ENCODE results near the gene DNAH17. TPM values are rescaled to one million over a fixed set of nuclear protein-coding genes. Genes with fewer than 3 reads are reported as not detected.

The DNAH17 gene
- total RNA-seq, 2 donors from 2014 or later, result 0.13 to 0.64 TPM

GRCh38 chr17:78479369-78479768, 97.8 kb downstream of the DNAH17 start:
- no peaks in the 10 kb centered on the region for H3K27me3 ChIP-seq (ENCODE audit: control insufficient read depth, insufficient read depth, low read length, poor library complexity, severe bottlenecking)
- TF ChIP-seq CTCF (conservative IDR thresholded peaks at IDR 0.05), result no peak
- no peaks in the 10 kb centered on the region for H3K36me3 ChIP-seq (ENCODE audit: control insufficient read depth, insufficient read depth, low read length)
- H3K4me3 ChIP-seq (ENCODE audit: low read length), result no peak overlapping the region
- Mint-ChIP-seq H3K27me3 (ENCODE audit: insufficient read depth) (peaks cover 4% of the 10 kb centered on the region), H3K9me3 (no peaks in the 10 kb centered on the region), H3K4me3 (no peak overlapping the region), H3K4me1 (peaks cover 4% of the 10 kb centered on the region), H3K36me3 (ENCODE audit: low read depth) (no peaks in the 10 kb centered on the region), H3K27ac (no peak overlapping the region)
- no peak overlapping the region for H3K27ac ChIP-seq (ENCODE audit: low read depth, low read length)
- no peak overlapping the region for H3K9ac ChIP-seq (ENCODE audit: extremely low read depth, low read length, poor library complexity, severe bottlenecking)
- H3K4me1 ChIP-seq (ENCODE audit: control insufficient read depth, insufficient read depth, low read length), result no peaks in the 10 kb centered on the region
- no peak for DNase-seq
- no peaks in the 10 kb centered on the region for H3K9me3 ChIP-seq (ENCODE audit: control insufficient read depth, low read length)
- WGBS, 2 experiments (ENCODE audit: insufficient coverage in 1 of 2, insufficient read length in 1 of 2), result 83 to 95% methylated on average over 5 to 11 of the region's 11 CpGs

GRCh38 chr17:78478757-78479297, 98.4 kb downstream of the DNAH17 start:
- Mint-ChIP-seq H3K36me3 (ENCODE audit: low read depth) (no peaks in the 10 kb centered on the region), H3K4me1 (no peaks in the 10 kb centered on the region), H3K4me3 (no peak overlapping the region), H3K27ac (no peak overlapping the region), H3K27me3 (ENCODE audit: insufficient read depth) (peaks cover 4% of the 10 kb centered on the region), H3K9me3 (no peaks in the 10 kb centered on the region)
- TF ChIP-seq CTCF (conservative IDR thresholded peaks at IDR 0.05), result no peak
- WGBS, 2 experiments (ENCODE audit: insufficient coverage in 1 of 2, insufficient read length in 1 of 2), result 90 to 94% methylated on average over 6 of the region's 6 CpGs
- Histone ChIP-seq H3K9me3 (ENCODE audit: control insufficient read depth, low read length) (no peaks in the 10 kb centered on the region), H3K27me3 (ENCODE audit: control insufficient read depth, insufficient read depth, low read length, poor library complexity, severe bottlenecking) (no peaks in the 10 kb centered on the region), H3K4me3 (ENCODE audit: low read length) (no peak overlapping the region), H3K4me1 (ENCODE audit: control insufficient read depth, insufficient read depth, low read length) (no peaks in the 10 kb centered on the region), H3K9ac (ENCODE audit: extremely low read depth, low read length, poor library complexity, severe bottlenecking) (no peak overlapping the region), H3K36me3 (ENCODE audit: control insufficient read depth, insufficient read depth, low read length) (no peaks in the 10 kb centered on the region), H3K27ac (ENCODE audit: low read depth, low read length) (no peak overlapping the region)
- no peak for DNase-seq

GRCh38 chr17:78477913-78478756, 99.1 kb downstream of the DNAH17 start:
- no peaks in the 10 kb centered on the region for H3K9me3 Mint-ChIP-seq
- no peaks in the 10 kb centered on the region for H3K9me3 ChIP-seq (ENCODE audit: control insufficient read depth, low read length)
- WGBS, 2 experiments (ENCODE audit: insufficient coverage in 1 of 2, insufficient read length in 1 of 2), result 91 to 92% methylated on average over 2 of the region's 2 CpGs

More at GRCh38 chr17:78477913-78478756, 99.1 kb downstream of the DNAH17 start:
- Histone ChIP-seq H3K4me3 (ENCODE audit: low read length) (no peak overlapping the region), H3K36me3 (ENCODE audit: control insufficient read depth, insufficient read depth, low read length) (no peaks in the 10 kb centered on the region), H3K9ac (ENCODE audit: extremely low read depth, low read length, poor library complexity, severe bottlenecking) (no peak overlapping the region), H3K27me3 (ENCODE audit: control insufficient read depth, insufficient read depth, low read length, poor library complexity, severe bottlenecking) (no peaks in the 10 kb centered on the region), H3K27ac (ENCODE audit: low read depth, low read length) (no peak overlapping the region), H3K4me1 (ENCODE audit: control insufficient read depth, insufficient read depth, low read length) (no peaks in the 10 kb centered on the region)
- H3K27me3 Mint-ChIP-seq (ENCODE audit: insufficient read depth), result peaks cover 4% of the 10 kb centered on the region
- H3K36me3 Mint-ChIP-seq (ENCODE audit: low read depth), result no peaks in the 10 kb centered on the region
- H3K27ac Mint-ChIP-seq, result no peak overlapping the region
- no peaks in the 10 kb centered on the region for H3K4me1 Mint-ChIP-seq
- no peak for TF ChIP-seq CTCF (conservative IDR thresholded peaks at IDR 0.05)
- H3K4me3 Mint-ChIP-seq, result no peak overlapping the region
- no peak for DNase-seq

All from endodermal cell (in vitro differentiated cells).